Mesenchymal stem cell (in vitro differentiated cells and primary cell): ENCODE measurements around the gene ATRNL1.

Experiments
- DNase-seq: peaks from one replicate; pipeline ENCODE4 v3.0.0-alpha.2; 2013
- H2AFZ ChIP-seq: one replicate; pipeline ENCODE4 v1.6.1; 2013; ENCODE audit warnings: low read depth, mild to moderate bottlenecking, control low read depth, inconsistent platforms, low read length, moderate library complexity
- H2AK5ac ChIP-seq: 2 replicates; pipeline ENCODE4 v1.6.1; 2013; ENCODE audit warnings: low read length, moderate library complexity, mild to moderate bottlenecking, inconsistent platforms; ENCODE audit not compliant: severe bottlenecking
- H2BK120ac ChIP-seq: one replicate; pipeline ENCODE4 v1.6.1; 2013; ENCODE audit warnings: low read depth, mild to moderate bottlenecking, inconsistent platforms, low read length, moderate library complexity
- H2BK12ac ChIP-seq, 2 experiments: one replicate each; pipeline ENCODE4 v1.6.1; 2013; ENCODE audit warnings: inconsistent platforms in 2 of 2, low read length in 2 of 2, mild to moderate bottlenecking in 2 of 2, moderate library complexity in 2 of 2, control low read depth in 1 of 2
- H2BK15ac ChIP-seq: one replicate; pipeline ENCODE4 v1.6.1; 2013; ENCODE audit warnings: mild to moderate bottlenecking, low read depth, inconsistent platforms; ENCODE audit not compliant: poor library complexity, severe bottlenecking
- H2BK5ac ChIP-seq: 2 replicates; pipeline ENCODE4 v1.6.1; 2013; ENCODE audit warnings: low read depth, mild to moderate bottlenecking, low read length, control low read depth, inconsistent platforms; ENCODE audit not compliant: poor library complexity, severe bottlenecking
- H3K14ac ChIP-seq, 2 experiments: one replicate each; pipeline ENCODE4 v1.6.1; 2013; ENCODE audit warnings: inconsistent platforms in 2 of 2, low read length in 2 of 2, control low read depth in 1 of 2, mild to moderate bottlenecking in 1 of 2, moderate library complexity in 1 of 2
- H3K18ac ChIP-seq, 2 experiments: one replicate each; pipeline ENCODE4 v1.6.1; 2013; ENCODE audit warnings: inconsistent platforms in 2 of 2, low read length in 2 of 2, control low read depth in 1 of 2, low read depth in 1 of 2, mild to moderate bottlenecking in 1 of 2
- H3K23ac ChIP-seq, 2 experiments: one replicate each; pipeline ENCODE4 v1.6.1; 2013; ENCODE audit warnings: inconsistent platforms in 2 of 2, low read length in 2 of 2, mild to moderate bottlenecking in 2 of 2, moderate library complexity in 2 of 2, control low read depth in 1 of 2
- H3K27ac ChIP-seq: 2 replicates; pipeline ENCODE4 v1.5.1; 2013; ENCODE audit warnings: mild to moderate bottlenecking, moderate library complexity, low read length, control low read depth, inconsistent platforms; ENCODE audit not compliant: poor library complexity, severe bottlenecking
- H3K27me3 ChIP-seq, 2 experiments: 2 replicates each; pipeline versions ENCODE4 v1.6.1 to v1.7.0; 2013; ENCODE audit warnings: low read length in 2 of 2, mild to moderate bottlenecking in 2 of 2, moderate library complexity in 2 of 2, control low read depth in 1 of 2, inconsistent platforms in 1 of 2; ENCODE audit not compliant: control insufficient read depth in 1 of 2, insufficient read depth in 1 of 2
- H3K36me3 ChIP-seq, 2 experiments: 2 replicates each; pipeline versions ENCODE4 v1.6.1 to v1.7.0; 2013; ENCODE audit warnings: low read length in 2 of 2, control low read depth in 1 of 2, inconsistent platforms in 1 of 2, low read depth in 1 of 2, mild to moderate bottlenecking in 1 of 2; ENCODE audit not compliant: insufficient read depth in 2 of 2, control insufficient read depth in 1 of 2
- H3K4ac ChIP-seq, 2 experiments: one replicate each; pipeline ENCODE4 v1.6.1; 2013; ENCODE audit warnings: inconsistent platforms in 2 of 2, low read length in 2 of 2, mild to moderate bottlenecking in 2 of 2, moderate library complexity in 2 of 2, control low read depth in 1 of 2, low read depth in 1 of 2
- H3K4me1 ChIP-seq: 2 replicates; pipeline ENCODE4 v1.6.1; 2013; ENCODE audit warnings: low read depth, low read length, control low read depth; ENCODE audit not compliant: control insufficient read depth, insufficient read depth
- H3K4me2 ChIP-seq: 2 replicates; pipeline ENCODE4 v1.6.1; 2013; ENCODE audit warnings: low read length, mild to moderate bottlenecking, inconsistent platforms; ENCODE audit not compliant: poor library complexity, severe bottlenecking
- H3K4me3 ChIP-seq, 2 experiments: 2 replicates each; pipeline versions ENCODE4 v1.5.1 to v1.7.0; 2013; ENCODE audit warnings: low read length in 2 of 2, mild to moderate bottlenecking in 2 of 2, control low read depth in 1 of 2, low read depth in 1 of 2; ENCODE audit not compliant: insufficient read depth in 1 of 2
- H3K79me1 ChIP-seq: replicated peaks from 2 replicates; pipeline ENCODE4 v1.6.1; 2013; ENCODE audit warnings: mild to moderate bottlenecking, control low read depth, low read length, inconsistent platforms; ENCODE audit not compliant: poor library complexity, severe bottlenecking
- H3K9ac ChIP-seq: 2 replicates; pipeline ENCODE4 v1.7.0; 2013; ENCODE audit warnings: mild to moderate bottlenecking, low read length, moderate library complexity
- H3K9me3 ChIP-seq: 2 replicates; pipeline ENCODE4 v1.7.0; 2013; ENCODE audit warnings: mild to moderate bottlenecking, low read length; ENCODE audit not compliant: control insufficient read depth
- H4K8ac ChIP-seq: one replicate; pipeline ENCODE4 v1.6.1; 2013; ENCODE audit warnings: inconsistent platforms, mild to moderate bottlenecking, low read length, moderate library complexity
- H4K91ac ChIP-seq: one replicate; pipeline ENCODE4 v1.6.1; 2013; ENCODE audit warnings: mild to moderate bottlenecking, low read length, inconsistent platforms
- WGBS: methylation state at CpG from one replicate; pipeline ENCODE4 v1.1.7; 2013; ENCODE audit warnings: mixed read lengths; 5-methylcytosine and 5-hydroxymethylcytosine counted together

Gene ATRNL1

DNA sequence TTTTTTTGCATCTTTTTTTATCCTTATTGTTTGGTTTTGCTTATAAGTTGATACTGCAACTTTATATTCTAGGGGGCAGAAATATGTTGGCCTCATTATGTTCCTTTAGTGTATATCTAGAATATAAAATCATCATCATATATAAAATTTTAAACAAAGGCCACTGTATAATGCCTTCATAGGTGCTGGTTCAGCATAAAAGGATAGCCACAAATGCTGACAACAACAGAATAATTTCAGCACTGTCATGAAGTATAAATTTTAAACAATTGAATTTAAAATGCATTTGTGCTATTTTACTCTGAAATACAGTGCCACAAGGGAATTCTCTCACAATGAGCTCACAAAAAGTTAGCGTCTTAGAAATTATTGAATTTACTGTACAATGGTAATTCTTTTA lies 285.9 kb downstream of the ATRNL1 start:
- H4K8ac ChIP-seq: no peak overlapping the region

DNA sequence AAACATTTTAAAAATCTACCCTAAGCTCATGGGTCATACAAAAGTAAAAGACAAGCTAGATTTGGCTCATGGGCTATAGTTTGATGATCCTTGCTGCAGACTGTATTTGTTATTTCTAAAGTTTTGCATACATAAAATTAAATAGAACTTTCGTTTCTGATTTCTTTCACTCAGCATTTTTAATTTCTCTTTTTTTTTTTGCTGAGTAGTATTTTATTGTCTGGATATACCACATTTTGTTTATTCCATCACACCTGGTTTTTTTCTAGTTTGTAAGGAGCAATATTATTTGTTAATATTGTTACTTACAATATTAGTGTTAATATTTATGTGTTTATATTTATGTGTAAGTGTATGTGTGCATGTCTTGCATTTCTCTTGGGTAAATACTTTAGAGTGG lies 291.5 kb downstream of the ATRNL1 start:
- Histone ChIP-seq H3K4me3 (no peak overlapping the region), H3K4me1 (no peaks in the 10 kb centered on the region), H3K23ac (no peak overlapping the region), H2BK120ac (no peak overlapping the region), H2AFZ (no peak overlapping the region), H3K27ac (no peak overlapping the region), H2AK5ac (no peak overlapping the region), H3K9me3 (no peaks in the 10 kb centered on the region), H3K27me3 (no peaks in the 10 kb centered on the region), H4K8ac (no peak overlapping the region), H3K18ac (no peak overlapping the region), H3K4me2 (no peak overlapping the region), H3K36me3 (no peaks in the 10 kb centered on the region), H3K79me1 (peaks cover 1% of the 10 kb centered on the region), H4K91ac (no peak overlapping the region), H2BK5ac (no peak overlapping the region), H3K9ac (no peak overlapping the region), H3K14ac (no peak overlapping the region), H2BK15ac (no peak overlapping the region), H3K4ac (no peak overlapping the region), H2BK12ac (no peak overlapping the region)
- DNase-seq: no peak
- WGBS: no CpG with 5 or more reads among the region's 1 CpG

More for the DNA sequence above, 285.9 kb downstream of the ATRNL1 start:
- no peak overlapping the region for H2BK120ac ChIP-seq
- H3K9me3 ChIP-seq: no peaks in the 10 kb centered on the region
- no peak overlapping the region for H2BK15ac ChIP-seq
- H2BK5ac ChIP-seq: no peak overlapping the region
- H3K14ac ChIP-seq: no peak overlapping the region
- H3K4me3 ChIP-seq: no peak overlapping the region
- no peaks in the 10 kb centered on the region for H3K27me3 ChIP-seq
- H3K18ac ChIP-seq: no peak overlapping the region
- H2AFZ ChIP-seq: no peak overlapping the region
- peaks cover 5% of the 10 kb centered on the region for H3K79me1 ChIP-seq
- no peaks in the 10 kb centered on the region for H3K36me3 ChIP-seq
- no peak overlapping the region for H4K91ac ChIP-seq
- H3K23ac ChIP-seq: no peak overlapping the region
- no peak overlapping the region for H3K4ac ChIP-seq
- H2AK5ac ChIP-seq: no peak overlapping the region
- H3K4me2 ChIP-seq: no peak overlapping the region
- WGBS: no CpG with 5 or more reads among the region's 1 CpG
- H3K9ac ChIP-seq: no peak overlapping the region
- no peak overlapping the region for H3K27ac ChIP-seq
- no peak for DNase-seq
- no peak overlapping the region for H2BK12ac ChIP-seq
- H3K4me1 ChIP-seq: no peaks in the 10 kb centered on the region

DNA sequence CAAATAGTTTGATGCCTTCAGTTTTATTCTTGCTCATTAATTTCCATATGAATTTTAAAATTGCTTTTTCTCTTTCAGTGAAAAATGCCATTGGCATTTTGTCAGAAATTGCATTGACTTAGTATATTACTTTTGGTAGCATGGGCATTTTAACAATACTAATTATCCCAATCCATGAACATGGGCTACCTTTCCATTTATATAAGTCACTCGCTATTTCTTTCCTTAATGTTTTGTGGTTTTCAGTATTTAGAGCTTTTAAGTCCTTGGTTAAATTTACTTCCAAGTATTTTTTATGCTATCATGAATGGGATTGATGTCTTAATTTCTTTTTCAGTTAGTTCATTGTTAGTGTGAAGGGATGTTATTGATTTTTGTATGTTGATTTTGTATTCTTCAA lies 297.4 kb downstream of the ATRNL1 start:
- Histone ChIP-seq H3K4ac (no peak overlapping the region), H2AK5ac (no peak overlapping the region), H3K9me3 (no peaks in the 10 kb centered on the region), H3K18ac (no peak overlapping the region), H3K14ac (no peak overlapping the region), H3K79me1 (peaks cover 4% of the 10 kb centered on the region), H2BK12ac (no peak overlapping the region), H4K91ac (no peak overlapping the region), H4K8ac (no peak overlapping the region), H2BK15ac (no peak overlapping the region), H3K4me2 (no peak overlapping the region), H3K9ac (no peak overlapping the region), H3K4me1 (no peaks in the 10 kb centered on the region), H3K4me3 (no peak overlapping the region), H2AFZ (no peak overlapping the region), H3K23ac (no peak overlapping the region), H3K27me3 (no peaks in the 10 kb centered on the region), H2BK5ac (no peak overlapping the region), H3K36me3 (no peaks in the 10 kb centered on the region), H3K27ac (no peak overlapping the region), H2BK120ac (no peak overlapping the region)
- no CpG with 5 or more reads among the region's 1 CpG for WGBS
- no peak for DNase-seq

DNA sequence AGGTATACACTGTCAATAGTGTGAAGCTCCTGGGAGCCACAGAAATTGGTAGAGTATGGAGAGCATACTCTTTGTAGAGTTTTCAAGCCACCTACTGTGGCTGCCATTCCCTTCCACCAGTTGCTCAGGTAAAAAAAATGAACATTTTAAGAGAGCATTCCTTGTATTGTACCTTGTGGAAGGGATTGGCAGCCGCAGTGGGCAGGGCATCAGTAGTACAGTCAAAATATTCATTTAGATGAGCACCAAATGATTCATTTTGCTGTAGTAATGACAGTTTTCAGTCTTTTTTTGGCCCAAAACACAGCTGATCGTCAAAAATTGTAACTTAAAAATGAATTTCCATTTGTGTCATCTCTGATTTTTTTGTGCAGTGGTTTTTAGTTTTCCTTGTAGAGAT lies 304.9 kb downstream of the ATRNL1 start:
- Histone ChIP-seq H3K18ac (no peak overlapping the region), H3K79me1 (no peaks in the 10 kb centered on the region), H4K91ac (no peak overlapping the region), H2BK15ac (no peak overlapping the region), H2BK5ac (no peak overlapping the region), H3K36me3 (no peaks in the 10 kb centered on the region), H3K9ac (no peak overlapping the region), H3K14ac (no peak overlapping the region), H4K8ac (no peak overlapping the region), H3K4me2 (no peak overlapping the region), H3K4me1 (no peaks in the 10 kb centered on the region), H3K27ac (no peak overlapping the region), H2AK5ac (no peak overlapping the region), H2AFZ (no peak overlapping the region), H2BK12ac (no peak overlapping the region), H3K4ac (no peak overlapping the region), H3K9me3 (peaks cover 8% of the 10 kb centered on the region), H3K4me3 (no peak overlapping the region), H3K27me3 (no peaks in the 10 kb centered on the region), H2BK120ac (no peak overlapping the region), H3K23ac (no peak overlapping the region)
- WGBS: 95% methylated on average over 2 of the region's 2 CpGs
- no peak for DNase-seq
